Hepatocyte (in vitro differentiated cells): ENCODE data around the gene MACROH2A2. TPM values are rescaled to one million over a fixed set of nuclear protein-coding genes. Genes with fewer than 3 reads are reported as not detected.

ENCODE experiments used
- DNase-seq: peaks from one replicate; pipeline ENCODE4 v3.0.0-alpha.2; 2016; ENCODE audit warnings: low spot score
- H2AFZ ChIP-seq: fragments of 200-600 bp; sonication (generic); 2 replicates; pipeline ENCODE4 v1.6.0; 2016; ENCODE audit warnings: antibody characterized with exemption, mild to moderate bottlenecking
- H3K27ac ChIP-seq: fragments of 200-600 bp; sonication (generic); 2 replicates; pipeline ENCODE4 v1.5.1; 2016; ENCODE audit warnings: mild to moderate bottlenecking
- H3K27me3 ChIP-seq: fragments of 200-600 bp; sonication (generic); 2 replicates; pipeline ENCODE4 v1.6.1; 2016
- H3K36me3 ChIP-seq: fragments of 200-600 bp; sonication (generic); replicated peaks from 2 replicates; pipeline ENCODE4 v1.5.1; 2016; ENCODE audit warnings: low read depth; ENCODE audit not compliant: insufficient read depth
- H3K4me1 ChIP-seq: fragments of 200-600 bp; sonication (generic); 2 replicates; pipeline ENCODE4 v1.5.1; 2016; ENCODE audit warnings: mild to moderate bottlenecking, moderate library complexity; ENCODE audit not compliant: insufficient read depth
- H3K4me2 ChIP-seq: fragments of 200-600 bp; sonication (generic); 2 replicates; pipeline ENCODE4 v1.6.0; 2016
- H3K4me3 ChIP-seq: fragments of 200-600 bp; sonication (generic); 2 replicates; pipeline ENCODE4 v1.5.1; 2016; ENCODE audit warnings: mild to moderate bottlenecking
- H3K79me2 ChIP-seq: fragments of 200-600 bp; sonication (generic); 2 replicates; pipeline ENCODE4 v1.6.0; 2017; ENCODE audit warnings: mild to moderate bottlenecking
- H3K9me2 ChIP-seq: fragments of 200-600 bp; sonication (generic); replicated peaks from 2 replicates; pipeline ENCODE4 v1.6.0; 2017; ENCODE audit warnings: mild to moderate bottlenecking; ENCODE audit not compliant: insufficient read depth
- H3K9me3 ChIP-seq: fragments of 200-600 bp; sonication (generic); 2 replicates; pipeline ENCODE4 v1.5.1; 2016; ENCODE audit warnings: low read depth, mild to moderate bottlenecking
- H4K20me1 ChIP-seq: fragments of 200-600 bp; sonication (generic); 2 replicates; pipeline ENCODE4 v1.6.0; 2016; ENCODE audit warnings: mild to moderate bottlenecking; ENCODE audit not compliant: insufficient read depth, poor library complexity, severe bottlenecking
- CTCF ChIP-seq: fragments of 200-600 bp; sonication (generic); IDR thresholded peaks from 2 replicates; pipeline ENCODE4 v1.5.1; 2016; ENCODE audit warnings: antibody characterized with exemption, mild to moderate bottlenecking; ENCODE audit not compliant: poor library complexity
- EZH2 ChIP-seq: fragments of 200-600 bp; sonication (generic); IDR thresholded peaks from 2 replicates; pipeline ENCODE4 v1.6.1; 2016; ENCODE audit warnings: antibody characterized with exemption, mild to moderate bottlenecking, borderline replicate concordance
- EZH2phosphoT487 ChIP-seq: fragments of 200-600 bp; sonication (generic); IDR thresholded peaks from one replicate; pipeline ENCODE4 v1.6.1; 2018; ENCODE audit warnings: antibody characterized with exemption, mild to moderate bottlenecking, low read depth, moderate library complexity; ENCODE audit not compliant: unreplicated experiment, severe bottlenecking
- WGBS: methylation state at CpG from one replicate; pipeline ENCODE4 v1.1.6; 2016; ENCODE audit warnings: low lambda C conversion rate; ENCODE audit errors: missing lambda C conversion rate; 5-methylcytosine and 5-hydroxymethylcytosine counted together
- polyA plus RNA-seq: library from polyadenylated mRNA; unstranded; fragments of >200 nt; fragmentation: Nextera tagmentation; extraction: Ambion mirVana; gene quantifications from 2 replicates; pipeline ENCODE4 v1.2.1, GENCODE V29; 2016
- total RNA-seq: library from RNA; depleted of rRNA; stranded (reverse); fragments of >200 nt; gene quantifications from 2 replicates; pipeline ENCODE4 v1.2.3, GENCODE V29; 2014

MACROH2A2 gene
- total and polyA plus RNA-seq, 2 experiments from 2014 or later, result 45.7 to 47.2 TPM

GRCh38 chr10:70124415-70124814 lies 71.8 kb downstream of the MACROH2A2 start:
- no peak for DNase-seq
- H3K9me3 ChIP-seq, result no peaks in the 10 kb centered on the region
- no peaks in the 10 kb centered on the region for H3K9me2 ChIP-seq
- TF ChIP-seq EZH2phosphoT487 (no peak), EZH2 (no peak), CTCF (no peak)
- no peak overlapping the region for H3K4me3 ChIP-seq
- no peak overlapping the region for H3K27ac ChIP-seq
- 100% methylated on average over 1 of the region's 1 CpG for WGBS
- no peaks in the 10 kb centered on the region for H3K36me3 ChIP-seq
- H3K4me1 ChIP-seq, result no peaks in the 10 kb centered on the region
- H3K27me3 ChIP-seq, result no peaks in the 10 kb centered on the region
- no peaks in the 10 kb centered on the region for H3K79me2 ChIP-seq
- no peak overlapping the region for H2AFZ ChIP-seq
- no peak overlapping the region for H3K4me2 ChIP-seq
- no peaks in the 10 kb centered on the region for H4K20me1 ChIP-seq

- no peak for TF ChIP-seq EZH2
- TF ChIP-seq CTCF, result no peak
- no peak for TF ChIP-seq EZH2phosphoT487
- Histone ChIP-seq H4K20me1 (no peaks in the 10 kb centered on the region), H3K9me2 (no peaks in the 10 kb centered on the region), H3K27me3 (no peaks in the 10 kb centered on the region), H3K9me3 (no peaks in the 10 kb centered on the region), H3K79me2 (peaks cover 1% of the 10 kb centered on the region), H3K36me3 (no peaks in the 10 kb centered on the region), H2AFZ (no peak overlapping the region), H3K4me3 (no peak overlapping the region), H3K27ac (no peak overlapping the region), H3K4me2 (no peak overlapping the region), H3K4me1 (no peaks in the 10 kb centered on the region)
- DNase-seq, result no peak
- WGBS, result 98% methylated on average over 3 of the region's 3 CpGs
These were observed 72.3 kb downstream of the MACROH2A2 start for GRCh38 chr10:70124918-70125317.

- Histone ChIP-seq H3K4me3 (no peak overlapping the region), H4K20me1 (no peaks in the 10 kb centered on the region), H3K9me3 (no peaks in the 10 kb centered on the region), H3K4me1 (no peaks in the 10 kb centered on the region), H3K9me2 (no peaks in the 10 kb centered on the region), H3K79me2 (peaks cover 5% of the 10 kb centered on the region), H3K27me3 (no peaks in the 10 kb centered on the region), H2AFZ (no peak overlapping the region), H3K4me2 (no peak overlapping the region), H3K36me3 (no peaks in the 10 kb centered on the region), H3K27ac (no peak overlapping the region)
- TF ChIP-seq EZH2phosphoT487, result no peak
- no peak for TF ChIP-seq CTCF
- no peak for TF ChIP-seq EZH2
- 89% methylated on average over 5 of the region's 5 CpGs for WGBS
- DNase-seq, result no peak
These were observed 73.4 kb downstream of the MACROH2A2 start for GRCh38 chr10:70125918-70126552.
